ENCODE results near the gene KLF13.

KLF13 gene

DNA sequence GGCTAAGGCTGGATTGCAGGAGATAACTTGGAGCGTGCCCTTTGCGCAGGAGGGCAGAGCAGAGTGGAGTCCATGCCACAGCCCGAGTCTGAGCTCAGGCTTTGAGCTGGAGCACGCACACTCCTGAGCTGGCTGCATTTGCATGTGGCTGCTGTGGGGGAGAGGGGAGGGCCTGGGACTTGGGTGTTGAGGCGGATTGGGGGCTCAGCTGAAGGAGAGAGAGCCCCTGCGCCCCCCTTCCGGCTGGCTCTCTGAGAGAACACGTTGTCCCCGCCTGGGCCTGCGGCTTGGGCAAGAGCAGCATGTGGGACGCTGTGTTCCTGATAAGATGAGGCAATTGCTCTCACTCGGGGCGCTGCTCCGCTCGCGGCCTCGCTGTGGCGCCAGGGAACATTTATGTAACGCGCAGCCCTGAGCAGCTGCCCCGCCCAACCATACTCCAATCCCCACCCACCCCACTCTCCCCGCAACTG, 39.1 kb downstream of the KLF13 start:
- DNase-seq, result no peak

- no peak for DNase-seq
Observed at GRCh38 chr15:31366169-31366734, 39.6 kb downstream of the KLF13 start.

- no peak for DNase-seq
Observed at GRCh38 chr15:31367021-31367729, 40.5 kb downstream of the KLF13 start.

DNA sequence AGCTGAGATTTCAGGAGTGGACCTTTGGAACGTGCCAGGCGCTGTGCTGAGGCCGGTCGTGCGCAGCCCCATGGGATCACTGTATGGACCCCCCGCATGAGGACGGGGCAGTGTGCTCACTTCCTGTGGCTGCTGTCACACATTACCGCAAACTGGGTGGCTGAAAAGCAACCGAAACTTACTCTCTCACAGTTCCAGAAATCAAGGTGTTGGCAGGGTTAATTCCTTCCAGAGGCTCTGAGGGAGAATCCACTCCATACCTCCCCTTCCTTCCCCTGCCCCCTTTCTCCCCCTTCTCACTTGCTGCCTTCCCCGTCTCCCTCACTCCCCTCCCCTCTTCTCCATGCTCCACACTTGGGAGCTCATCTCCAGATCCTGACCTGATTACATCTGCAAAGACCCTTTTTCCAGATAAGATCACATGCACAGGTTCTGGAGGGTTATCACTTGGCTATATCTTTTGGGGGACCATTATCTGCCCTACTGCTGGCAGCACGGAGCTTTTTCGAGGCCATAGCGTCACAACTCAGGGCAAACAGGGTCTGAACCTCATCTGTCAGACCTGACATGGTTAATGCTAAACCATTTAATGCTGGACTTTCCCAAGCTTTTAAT, 41.2 kb downstream of the KLF13 start:
- DNase-seq, result no peak

DNA sequence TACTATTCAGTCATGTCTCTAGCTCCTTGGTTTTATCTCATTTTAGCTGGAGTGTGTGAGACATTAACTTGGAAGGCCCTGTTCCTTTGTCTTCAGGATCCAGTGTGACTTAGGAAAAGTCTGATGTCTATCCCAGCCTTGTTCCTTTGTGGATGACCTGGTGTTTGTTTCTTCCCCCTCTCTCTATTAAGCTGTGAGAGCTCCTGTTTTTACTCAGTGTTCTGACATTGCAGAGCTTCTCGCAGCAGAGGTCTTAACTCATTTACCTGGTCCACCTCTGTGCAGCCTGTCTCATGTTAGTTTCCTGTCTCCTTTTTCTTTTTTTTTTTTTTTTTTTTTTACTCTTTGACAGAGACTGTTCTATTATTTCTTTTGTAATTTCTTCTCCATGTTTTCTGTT, 43.1 kb downstream of the KLF13 start:
- no peak for DNase-seq

GRCh38 chr15:31371520-31372240, 45.0 kb downstream of the KLF13 start:
- DNase-seq, result no peak

DNA sequence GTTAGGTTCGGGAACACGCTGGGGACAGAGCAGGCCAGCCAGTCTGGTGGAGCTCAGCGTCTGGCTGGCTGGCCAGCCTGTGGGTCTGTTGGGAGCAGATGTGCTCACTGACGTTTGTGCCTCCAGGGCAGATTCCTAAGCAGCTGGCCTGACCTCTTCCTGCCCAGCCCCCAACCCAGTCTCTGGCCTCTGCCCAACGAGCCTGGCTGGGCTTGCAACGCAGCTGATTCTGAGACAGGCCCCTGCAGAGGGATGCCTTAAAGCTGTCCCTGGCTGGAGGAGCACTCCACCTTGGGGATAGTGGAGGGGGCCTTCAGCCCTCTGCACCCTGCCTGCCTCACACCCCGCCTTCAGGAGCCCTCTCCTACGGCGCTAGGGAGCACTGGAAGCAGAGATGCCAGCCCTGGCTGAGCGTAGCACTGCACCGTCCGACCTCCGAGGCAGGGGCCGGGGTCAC, 46.0 kb downstream of the KLF13 start:
- no peak for DNase-seq

GRCh38 chr15:31373096-31373865, 46.6 kb downstream of the KLF13 start:
- DNase-seq, result no peak

- no peak for DNase-seq
Observed at GRCh38 chr15:31373970-31374369, 47.3 kb downstream of the KLF13 start.

GRCh38 chr15:31374489-31374888, 47.9 kb downstream of the KLF13 start:
- no peak for DNase-seq

DNA sequence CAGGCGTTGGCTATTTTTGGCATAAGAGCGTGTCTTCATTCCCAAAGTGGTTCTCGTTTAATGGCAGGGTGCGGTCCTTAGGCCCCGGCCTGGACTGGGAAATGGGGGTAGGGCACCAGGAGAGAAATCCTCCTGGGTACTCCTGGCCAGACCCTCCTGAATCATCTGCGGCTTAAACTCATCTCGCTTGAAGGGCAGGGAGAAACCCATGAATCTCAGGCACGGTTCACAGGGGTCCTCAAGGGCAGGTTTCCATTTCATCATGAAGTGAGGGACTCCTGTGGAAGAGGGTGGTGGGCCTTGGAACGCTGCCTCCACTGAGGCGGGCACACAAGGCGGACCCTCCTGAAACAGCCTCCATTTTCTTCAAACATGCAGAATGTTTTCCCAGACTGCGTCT, 48.4 kb downstream of the KLF13 start:
- no peak for DNase-seq

DNA sequence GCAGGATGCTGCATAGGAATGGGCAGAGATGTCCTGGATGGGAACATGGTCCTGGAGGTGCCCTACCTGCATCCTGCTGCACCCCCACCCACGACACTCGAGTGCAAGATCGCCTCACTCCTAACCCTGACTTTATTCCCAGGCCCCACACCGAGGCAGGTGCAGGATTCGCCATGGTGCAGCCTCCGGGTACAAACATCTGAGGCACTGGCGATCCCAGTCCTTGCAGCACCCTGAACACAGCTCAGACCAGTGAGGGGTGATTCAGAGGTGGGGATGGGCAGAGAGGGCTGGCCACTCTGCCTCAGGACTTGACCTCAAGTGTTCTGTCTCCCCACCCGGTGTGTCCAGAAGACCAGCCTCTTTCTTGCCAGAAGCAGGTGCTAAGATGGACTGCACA, 49.1 kb downstream of the KLF13 start:
- no peak for DNase-seq

GRCh38 chr15:31376511-31376910, 49.9 kb downstream of the KLF13 start:
- no peak for DNase-seq

- no peak for DNase-seq
Observed at GRCh38 chr15:31377030-31377429, 50.4 kb downstream of the KLF13 start.

- no peak for DNase-seq
Observed at GRCh38 chr15:31378363-31378903, 51.8 kb downstream of the KLF13 start.

DNA sequence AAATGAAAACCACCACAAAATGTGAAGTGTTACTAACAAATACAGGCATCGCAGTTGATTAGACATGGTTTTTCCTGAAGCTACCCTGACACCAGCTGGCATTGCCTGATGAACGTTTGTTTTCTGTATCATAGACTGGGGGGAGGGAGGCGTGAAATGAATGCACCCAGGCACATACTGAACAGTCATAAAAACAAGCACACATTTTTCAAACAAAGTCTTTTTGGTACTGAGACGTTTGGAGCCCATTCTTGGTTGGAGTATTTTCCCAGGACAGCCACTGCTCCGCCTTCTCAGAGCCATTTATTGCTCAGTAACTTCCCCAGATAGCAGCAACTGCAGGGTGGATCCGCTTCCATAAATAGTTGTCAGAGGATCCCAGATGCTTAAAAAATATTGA, 52.4 kb downstream of the KLF13 start:
- DNase-seq, result no peak

- DNase-seq, result no peak
Observed at GRCh38 chr15:31379577-31379976, 52.9 kb downstream of the KLF13 start.

DNA sequence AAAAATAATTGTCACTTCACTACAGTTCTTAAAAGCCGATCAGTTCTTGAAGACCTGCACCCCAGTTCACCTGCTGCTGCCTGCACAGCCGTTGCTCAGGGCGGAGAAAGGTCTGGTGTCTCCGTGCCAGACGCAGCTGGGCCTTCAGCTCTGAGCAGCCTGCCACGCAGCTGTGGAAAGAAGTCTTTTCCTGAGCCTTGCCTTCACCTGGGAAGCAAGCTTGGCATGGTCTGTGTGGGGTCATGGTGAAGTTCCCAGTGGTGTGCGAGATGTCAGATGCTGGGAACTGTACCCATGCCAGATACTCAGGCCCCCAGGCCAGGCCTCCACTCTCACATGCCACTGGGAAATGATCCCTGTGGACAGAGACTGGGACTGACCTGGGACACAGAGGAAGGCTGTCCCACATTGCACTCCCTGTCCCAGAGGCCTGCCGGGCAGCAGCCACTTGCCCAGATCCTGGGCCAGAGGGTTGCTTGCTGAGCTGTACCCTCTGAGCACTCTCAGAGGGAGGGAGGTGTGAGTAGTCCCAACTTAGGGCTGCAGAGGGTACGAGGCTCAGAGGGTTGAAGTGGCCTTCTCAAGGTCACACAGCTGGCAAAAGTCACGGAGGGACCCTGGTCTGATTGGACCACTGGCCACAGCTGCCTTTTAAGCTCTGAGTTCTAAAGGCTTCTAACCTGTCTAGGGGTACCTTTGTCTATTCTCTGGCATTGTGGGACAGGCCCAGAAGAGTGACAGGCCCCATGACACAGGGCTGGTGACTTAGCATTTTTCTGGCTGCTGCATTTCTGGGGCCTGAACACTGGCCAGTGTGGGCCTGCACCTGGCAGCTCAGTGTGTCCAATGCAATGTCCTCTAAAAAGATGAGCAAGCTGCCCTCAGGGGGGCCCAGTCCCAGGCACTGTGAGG, 55.4 kb downstream of the KLF13 start:
- no peak for DNase-seq

DNA sequence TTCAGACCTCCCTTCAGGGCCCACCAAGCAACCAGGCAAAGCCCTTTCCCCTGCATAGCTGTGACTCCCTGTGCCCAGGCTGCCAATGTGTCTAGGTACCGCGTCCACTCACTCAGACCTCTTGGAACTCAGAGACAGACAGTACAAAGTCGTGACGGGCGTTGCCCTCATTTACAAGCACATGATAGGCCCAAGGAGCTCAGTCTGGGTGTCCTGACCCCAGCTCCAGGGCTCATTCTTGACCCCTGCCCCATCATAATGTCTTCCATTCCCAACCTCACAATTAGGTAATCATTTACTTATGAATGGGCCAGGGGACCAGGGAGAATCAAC, 56.0 kb downstream of the KLF13 start:
- no peak for DNase-seq

DNA sequence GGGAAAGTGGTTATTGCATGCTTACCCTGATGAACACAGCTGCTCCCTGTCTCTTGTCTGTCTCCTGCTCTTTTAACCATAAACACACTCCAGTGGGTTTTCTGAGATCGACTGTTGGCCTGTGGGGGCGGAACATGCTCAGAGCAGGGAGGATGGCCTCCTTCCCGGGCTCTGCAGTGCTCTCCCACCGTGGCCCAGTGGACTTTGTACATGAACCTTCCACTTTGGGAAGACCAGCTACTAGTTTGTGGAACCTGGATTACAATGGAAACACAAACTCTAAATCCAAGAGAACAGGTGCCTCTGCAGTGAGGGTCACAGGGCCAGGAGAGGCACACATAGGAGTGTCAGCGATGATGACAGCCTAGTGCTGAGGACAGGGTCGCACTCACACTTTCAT, 56.5 kb downstream of the KLF13 start:
- no peak for DNase-seq

DNA sequence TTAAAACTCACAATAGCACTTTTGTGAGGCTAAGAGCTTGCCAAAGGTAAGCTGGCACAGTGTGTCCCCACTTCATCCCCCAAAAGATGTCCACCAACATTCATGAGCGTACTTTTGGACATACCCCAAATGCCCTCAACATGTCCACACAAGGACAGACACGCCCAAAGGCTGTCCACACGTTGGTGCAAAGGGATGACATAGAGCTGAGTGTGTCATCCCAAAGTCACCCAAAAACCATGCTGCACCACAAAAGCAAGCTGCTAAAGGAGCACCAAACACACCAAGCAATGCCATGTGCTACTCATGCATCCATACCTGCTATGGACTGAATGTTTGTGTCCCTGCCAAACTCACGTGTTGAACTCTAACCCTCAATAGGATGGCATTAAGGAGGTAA, 57.9 kb downstream of the KLF13 start:
- no peak for DNase-seq

DNA sequence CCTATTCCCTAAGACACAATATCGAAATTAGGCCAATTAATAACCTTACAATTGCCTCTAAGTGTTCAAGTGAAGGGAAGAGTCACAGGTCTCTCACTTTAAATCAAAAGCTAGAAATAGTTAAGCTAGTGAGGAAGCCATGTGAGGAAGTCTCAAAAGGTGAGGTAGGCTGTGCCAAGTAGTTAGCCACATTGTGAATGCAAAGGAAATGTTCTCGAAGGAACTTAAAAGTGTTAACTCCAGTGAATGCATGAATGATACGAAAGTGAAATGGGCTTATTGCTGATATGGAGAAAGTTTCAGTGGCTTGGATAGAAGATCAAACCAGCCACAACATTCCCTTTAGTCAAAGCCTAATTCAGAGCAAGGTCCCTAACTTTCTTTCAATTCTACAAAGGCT, 59.1 kb downstream of the KLF13 start:
- no peak for DNase-seq
